Vagina (tissue), 2 donors: ENCODE data around the gene JAKMIP1.

ENCODE experiments used
- CTCF ChIP-seq, 3 experiments: fragments of 450-650 bp in 2 of 3; fragments of 200-600 bp in 1 of 3; sonication (generic) in 1 of 3; IDR thresholded peaks; one replicate each; pipeline ENCODE4 v1.5.1; 2017 to 2019; ENCODE audit warnings: antibody characterized with exemption in 3 of 3, mild to moderate bottlenecking in 2 of 3, moderate library complexity in 2 of 3
- POLR2A ChIP-seq, 2 donors: fragments of 450-650 bp; IDR thresholded peaks; one replicate each; pipeline ENCODE4 v1.6.1; 2017; ENCODE audit warnings: antibody characterized with exemption in 2 of 2, mild to moderate bottlenecking in 2 of 2, moderate library complexity in 2 of 2
- POLR2AphosphoS5 ChIP-seq, 2 donors: sonication (generic); formaldehyde crosslinking; IDR thresholded peaks; one replicate each; pipeline ENCODE4 v1.9.0; 2017; ENCODE audit warnings: antibody characterized with exemption in 2 of 2, mild to moderate bottlenecking in 2 of 2, low read depth in 1 of 2; ENCODE audit not compliant: insufficient read depth in 1 of 2

- TF ChIP-seq CTCF (IDR thresholded peaks at IDR 0.05) (no peak), POLR2A (IDR thresholded peaks at IDR 0.05) (no peak), POLR2AphosphoS5 (IDR thresholded peaks at IDR 0.05; ENCODE audit: insufficient read depth in 1 of 2, low read depth in 1 of 2) (no peak)
Observed at GRCh38 chr4:6182376-6183280, 17.7 kb downstream of the JAKMIP1 start.
